Upper lobe of right lung (tissue), 1 donor: ENCODE measurements around the gene NAALAD2. TPM values are rescaled to one million over a fixed set of nuclear protein-coding genes. Genes with fewer than 3 reads are reported as not detected.
"Not testable (repeated sequence)": the region's sequence is repeated elsewhere in the genome, so short reads cannot be mapped to it uniquely, and the experiment has no call there.

ENCODE experiments used
- ATAC-seq: fragments of 200-7000 bp; cut with Tn5 transposase; one replicate; pipeline ENCODE4 v1.9.1; 2020; ENCODE audit warnings: mild to moderate bottlenecking, moderate library complexity
- DNase-seq: peaks from one replicate; pipeline ENCODE4 v3.0.0-alpha.2; 2020
- H3K27ac ChIP-seq: fragments of 200-600 bp; one replicate; pipeline ENCODE4 v1.8.0; 2022
- H3K27me3 ChIP-seq: fragments of 200-600 bp; one replicate; pipeline ENCODE4 v1.8.0; 2022; ENCODE audit warnings: mild to moderate bottlenecking
- H3K36me3 ChIP-seq: fragments of 200-600 bp; one replicate; pipeline ENCODE4 v1.8.0; 2022
- H3K4me1 ChIP-seq: fragments of 200-600 bp; one replicate; pipeline ENCODE4 v1.8.0; 2022
- H3K4me3 ChIP-seq: fragments of 200-600 bp; one replicate; pipeline ENCODE4 v1.8.0; 2022; ENCODE audit warnings: mild to moderate bottlenecking
- H3K9me3 ChIP-seq: fragments of 200-600 bp; one replicate; pipeline ENCODE4 v1.8.0; 2022
- CTCF ChIP-seq: fragments of 200-600 bp; IDR thresholded peaks from one replicate; pipeline ENCODE4 v1.8.0; 2022; ENCODE audit warnings: antibody characterized with exemption
- intact Hi-C: fragments of 100-400 bp; cut with DNase I; formaldehyde crosslinking; loops from one replicate; pipeline ENCODE4 v1.11.0; 2022
- long read RNA-seq: library from polyadenylated mRNA; unstranded; transcript quantifications from one replicate; pipeline ENCODE4 v2.0.0, GENCODE V29; 2021
- total RNA-seq: library from RNA; stranded (reverse); fragmentation: NEBNext Ultra II Directional; extraction: Animal tissue kit (Norgen Biotek cat#: 25700); gene quantifications from one replicate; pipeline ENCODE4 v1.2.1, GENCODE V29; 2021
- donor health status: DM: no; HTN: yes; CAD: no; lungs with severe emphysema.

Gene NAALAD2
- 2.6 TPM for total RNA-seq
- long read RNA-seq, partial matches to known transcripts = 1 of 1 reads
- long read RNA-seq, other reads (novel, unspliced or antisense) = 0 of 1 reads

- peak within 1 kb of the TSS; percentile 48 for H3K4me3 ChIP-seq
- no peak for TF ChIP-seq CTCF
- no peaks in the 10 kb centered on the region for H3K36me3 ChIP-seq
- H3K27me3 ChIP-seq = peaks cover 16% of the 10 kb centered on the region
- DNase-seq (peak; percentile 65), ATAC-seq (peak; percentile 67)
- no peaks in the 10 kb centered on the region for H3K4me1 ChIP-seq
- intact Hi-C loops = no loop called here
- H3K27ac ChIP-seq = peak within 1 kb of the TSS; percentile 11
- no peaks in the 10 kb centered on the region for H3K9me3 ChIP-seq
These were observed at the start of gene NAALAD2 for GRCh38 chr11:90134478-90135003. Gene NAALAD2 (plus strand): TSS chr11:90134663. CDS start chr11:90134759, 96 bp downstream.

GRCh38 chr11:90085650-90086049, 48.8 kb upstream of the NAALAD2 start, which contains the start of gene UBTFL1:
Gene UBTFL1 (plus strand): TSS chr11:90085950. CDS start chr11:90085950, 0 bp downstream.
- ATAC-seq, H3K36me3 ChIP-seq, intact Hi-C loops, H3K27ac ChIP-seq, H3K9me3 ChIP-seq, H3K4me1 ChIP-seq, H3K27me3 ChIP-seq, H3K4me3 ChIP-seq, DNase-seq: not testable (repeated sequence)

GRCh38 chr11:90088731-90089130, 45.7 kb upstream of the NAALAD2 start:
- intact Hi-C loops, H3K4me3 ChIP-seq, H3K36me3 ChIP-seq, DNase-seq, H3K9me3 ChIP-seq, H3K27me3 ChIP-seq, H3K27ac ChIP-seq, ATAC-seq, H3K4me1 ChIP-seq: not testable (repeated sequence)

GRCh38 chr11:90095230-90095924, 39.1 kb upstream of the NAALAD2 start:
- intact Hi-C loops, ATAC-seq: not testable (repeated sequence)

GRCh38 chr11:90098261-90098660, 36.2 kb upstream of the NAALAD2 start:
- H3K9me3 ChIP-seq, intact Hi-C loops, H3K4me1 ChIP-seq, H3K4me3 ChIP-seq, H3K27me3 ChIP-seq, H3K27ac ChIP-seq, H3K36me3 ChIP-seq, ATAC-seq, DNase-seq: not testable (repeated sequence)

More at GRCh38 chr11:90095230-90095924, 39.1 kb upstream of the NAALAD2 start:
- H3K4me3 ChIP-seq, H3K4me1 ChIP-seq, DNase-seq, H3K9me3 ChIP-seq, H3K27ac ChIP-seq, H3K27me3 ChIP-seq, H3K36me3 ChIP-seq: not testable (repeated sequence)

- Histone ChIP-seq H3K9me3 (no peaks in the 10 kb centered on the region), H3K4me3 (no peak overlapping the region), H3K4me1 (no peaks in the 10 kb centered on the region), H3K36me3 (no peaks in the 10 kb centered on the region), H3K27ac (no peak overlapping the region), H3K27me3 (no peaks in the 10 kb centered on the region)
- ATAC-seq (no peak), DNase-seq (no peak)
- intact Hi-C loops = no loop called here
- TF ChIP-seq CTCF = no peak
These were observed 34.0 kb upstream of the NAALAD2 start for GRCh38 chr11:90100431-90100830.

- H3K27me3 ChIP-seq = no peaks in the 10 kb centered on the region
- no peaks in the 10 kb centered on the region for H3K36me3 ChIP-seq
- no peak overlapping the region for H3K4me3 ChIP-seq
- intact Hi-C loops = no loop called here
- H3K9me3 ChIP-seq = no peaks in the 10 kb centered on the region
- H3K4me1 ChIP-seq = no peaks in the 10 kb centered on the region
- TF ChIP-seq CTCF = peak; percentile 52
- DNase-seq (no peak), ATAC-seq (no peak)
- H3K27ac ChIP-seq = no peak overlapping the region
These were observed 20.9 kb upstream of the NAALAD2 start for GRCh38 chr11:90113541-90113940.
